Astrocyte (in vitro differentiated cells and primary cell): ENCODE results near the gene GTF2H2C.
"Not testable (repeated sequence)": the region's sequence is repeated elsewhere in the genome, so short reads cannot be mapped to it uniquely, and the experiment has no call there.

Experiments used
- EZH2 ChIP-seq: IDR thresholded peaks from 2 replicates; pipeline ENCODE4 v1.6.1; 2012; ENCODE audit warnings: mild to moderate bottlenecking, low read length, inconsistent platforms; ENCODE audit not compliant: insufficient read depth
- TF ChIP-seq, protein P1 (sequence below): IDR thresholded peaks from 2 replicates; pipeline ENCODE4 v1.5.1; 2011; ENCODE audit warnings: low read depth, mild to moderate bottlenecking, inconsistent platforms, low read length, moderate library complexity; ENCODE audit not compliant: insufficient read depth

DNA sequence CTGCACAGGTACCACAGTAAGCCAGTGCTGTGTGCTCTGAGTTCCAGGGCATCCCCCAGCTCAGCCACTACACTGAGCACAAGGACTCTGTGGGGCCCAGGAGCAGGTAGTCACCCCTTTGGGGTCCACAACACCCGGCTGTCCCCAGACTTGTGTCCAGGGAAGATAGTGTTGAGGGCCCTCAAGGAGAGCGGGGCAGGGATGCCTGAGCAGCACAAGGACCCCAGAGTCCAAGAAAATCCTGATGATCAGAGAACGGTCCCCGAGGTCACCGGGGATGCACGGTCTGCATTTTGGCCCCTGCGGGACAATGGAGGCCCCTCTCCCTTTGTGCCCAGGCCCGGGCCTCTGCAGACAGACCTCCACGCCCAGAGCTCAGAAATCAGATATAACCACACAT lies 71.9 kb downstream of the GTF2H2C start:
- TF ChIP-seq, protein P1, sequence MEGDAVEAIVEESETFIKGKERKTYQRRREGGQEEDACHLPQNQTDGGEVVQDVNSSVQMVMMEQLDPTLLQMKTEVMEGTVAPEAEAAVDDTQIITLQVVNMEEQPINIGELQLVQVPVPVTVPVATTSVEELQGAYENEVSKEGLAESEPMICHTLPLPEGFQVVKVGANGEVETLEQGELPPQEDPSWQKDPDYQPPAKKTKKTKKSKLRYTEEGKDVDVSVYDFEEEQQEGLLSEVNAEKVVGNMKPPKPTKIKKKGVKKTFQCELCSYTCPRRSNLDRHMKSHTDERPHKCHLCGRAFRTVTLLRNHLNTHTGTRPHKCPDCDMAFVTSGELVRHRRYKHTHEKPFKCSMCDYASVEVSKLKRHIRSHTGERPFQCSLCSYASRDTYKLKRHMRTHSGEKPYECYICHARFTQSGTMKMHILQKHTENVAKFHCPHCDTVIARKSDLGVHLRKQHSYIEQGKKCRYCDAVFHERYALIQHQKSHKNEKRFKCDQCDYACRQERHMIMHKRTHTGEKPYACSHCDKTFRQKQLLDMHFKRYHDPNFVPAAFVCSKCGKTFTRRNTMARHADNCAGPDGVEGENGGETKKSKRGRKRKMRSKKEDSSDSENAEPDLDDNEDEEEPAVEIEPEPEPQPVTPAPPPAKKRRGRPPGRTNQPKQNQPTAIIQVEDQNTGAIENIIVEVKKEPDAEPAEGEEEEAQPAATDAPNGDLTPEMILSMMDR, result not testable (repeated sequence)
- TF ChIP-seq EZH2, result not testable (repeated sequence)
